22Rv1 (cell line): ENCODE data around the gene SLC2A2.

Experiments
- ZFX ChIP-seq: fragments of 450-650 bp; IDR thresholded peaks from 2 replicates; pipeline ENCODE4 v1.6.1; 2017; ENCODE audit warnings: antibody characterized with exemption, borderline replicate concordance
- TF ChIP-seq, protein P1 (sequence below): fragments of 450-650 bp; IDR thresholded peaks from 2 replicates; pipeline ENCODE4 v1.5.1; 2017; ENCODE audit warnings: mild to moderate bottlenecking

DNA sequence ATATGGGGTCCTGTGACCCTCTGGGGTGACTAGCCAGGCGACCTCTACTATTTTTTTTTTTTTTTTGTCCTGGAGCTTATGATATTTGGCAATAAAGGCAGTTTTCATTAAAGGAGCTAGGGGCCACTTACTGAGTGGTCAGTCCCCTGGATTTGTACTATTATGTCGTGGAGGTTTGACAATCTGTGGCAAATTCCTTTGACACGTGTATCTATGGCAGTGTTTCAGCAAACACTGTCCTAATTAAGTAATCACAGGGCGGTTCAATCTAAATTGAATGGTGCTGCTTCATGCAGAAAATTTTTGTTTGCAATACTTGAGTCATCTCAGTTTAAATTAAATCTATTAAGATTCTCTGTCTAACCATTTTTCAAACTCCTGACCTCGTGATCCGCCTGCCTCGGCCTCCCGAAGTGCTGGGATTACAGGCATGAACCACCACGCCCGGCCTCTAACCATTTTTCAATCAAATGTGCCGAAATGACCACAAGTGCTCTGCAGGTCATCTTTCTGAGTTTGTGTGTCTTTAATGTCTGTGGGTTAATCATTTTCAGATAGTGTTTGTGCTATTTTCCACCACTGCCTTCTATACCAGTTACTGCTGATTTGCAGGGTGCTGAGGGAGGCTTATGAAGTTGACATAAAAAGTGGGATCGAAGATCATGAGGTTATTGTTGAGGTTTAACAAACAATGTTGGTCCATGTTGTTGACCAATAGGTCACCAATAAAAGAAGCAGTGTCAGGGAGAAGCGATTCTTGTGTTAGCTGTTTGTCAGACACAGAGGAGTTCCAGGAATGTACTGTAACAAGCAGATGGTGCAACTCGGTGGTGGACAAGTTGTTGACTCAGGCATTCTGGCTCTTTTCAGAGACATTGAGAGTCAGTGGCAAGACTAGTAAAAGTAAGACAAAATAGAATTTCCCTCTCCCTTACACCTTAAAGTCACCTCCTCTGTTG, 18.6 kb upstream of the SLC2A2 start:
- TF ChIP-seq, protein P1, sequence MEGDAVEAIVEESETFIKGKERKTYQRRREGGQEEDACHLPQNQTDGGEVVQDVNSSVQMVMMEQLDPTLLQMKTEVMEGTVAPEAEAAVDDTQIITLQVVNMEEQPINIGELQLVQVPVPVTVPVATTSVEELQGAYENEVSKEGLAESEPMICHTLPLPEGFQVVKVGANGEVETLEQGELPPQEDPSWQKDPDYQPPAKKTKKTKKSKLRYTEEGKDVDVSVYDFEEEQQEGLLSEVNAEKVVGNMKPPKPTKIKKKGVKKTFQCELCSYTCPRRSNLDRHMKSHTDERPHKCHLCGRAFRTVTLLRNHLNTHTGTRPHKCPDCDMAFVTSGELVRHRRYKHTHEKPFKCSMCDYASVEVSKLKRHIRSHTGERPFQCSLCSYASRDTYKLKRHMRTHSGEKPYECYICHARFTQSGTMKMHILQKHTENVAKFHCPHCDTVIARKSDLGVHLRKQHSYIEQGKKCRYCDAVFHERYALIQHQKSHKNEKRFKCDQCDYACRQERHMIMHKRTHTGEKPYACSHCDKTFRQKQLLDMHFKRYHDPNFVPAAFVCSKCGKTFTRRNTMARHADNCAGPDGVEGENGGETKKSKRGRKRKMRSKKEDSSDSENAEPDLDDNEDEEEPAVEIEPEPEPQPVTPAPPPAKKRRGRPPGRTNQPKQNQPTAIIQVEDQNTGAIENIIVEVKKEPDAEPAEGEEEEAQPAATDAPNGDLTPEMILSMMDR, result no peak
- no peak for TF ChIP-seq ZFX
